ENCODE measurements around the gene PPP1R12C. TPM values are rescaled to one million over a fixed set of nuclear protein-coding genes. Genes with fewer than 3 reads are reported as not detected.

PPP1R12C gene
- total and polyA plus RNA-seq, 10 of the 15 experiments (the other 5 are each of a cell fraction or from before 2014, with no cell fraction given) = 1.4 to 84.7 (median 20.5) TPM

DNA sequence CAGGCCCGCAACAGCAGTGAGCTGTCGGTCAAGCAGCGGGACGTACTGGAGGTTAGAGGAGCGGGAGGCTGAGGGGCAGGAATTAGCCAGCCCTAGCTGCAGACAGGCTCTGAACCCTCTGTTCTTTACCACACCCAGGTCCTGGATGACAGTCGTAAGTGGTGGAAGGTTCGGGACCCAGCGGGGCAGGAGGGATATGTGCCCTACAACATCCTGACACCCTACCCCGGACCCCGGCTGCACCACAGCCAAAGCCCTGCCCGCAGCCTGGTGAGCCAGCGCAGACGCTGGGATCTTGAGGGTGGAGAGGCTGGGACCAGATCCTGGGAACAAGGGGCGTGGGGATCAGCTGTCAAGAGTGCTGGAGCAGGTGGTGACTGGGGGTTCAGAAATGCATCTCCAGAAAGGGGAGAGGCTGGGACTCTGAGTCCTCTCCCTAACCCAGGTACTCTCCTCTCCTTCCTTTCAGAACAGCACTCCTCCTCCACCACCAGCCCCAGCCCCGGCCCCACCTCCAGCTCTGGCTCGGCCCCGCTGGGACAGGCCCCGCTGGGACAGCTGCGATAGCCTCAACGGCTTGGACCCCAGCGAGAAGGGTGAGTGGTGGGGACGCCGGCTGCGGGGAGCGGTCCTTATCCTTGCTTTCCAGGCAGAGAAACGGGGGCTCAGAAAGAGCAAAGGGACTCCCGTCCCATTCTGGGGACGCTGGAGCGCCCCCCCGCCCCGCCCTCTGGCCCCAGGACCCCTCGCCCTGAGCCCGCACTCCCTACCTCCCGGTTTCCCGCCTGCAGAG is 31.3 kb downstream of the PPP1R12C start:
- 41% methylated on average over 23 of the region's 35 CpGs for WGBS (ENCODE audit: insufficient coverage, insufficient replicate concordance, low lambda C conversion rate, missing lambda C conversion rate)
- no peaks in the 10 kb centered on the region; the same call in 2 of the 3 replicates for H3K9me3 ChIP-seq (replicated peaks; ENCODE audit: control insufficient read depth, insufficient read depth, low read length)
- H3K9ac ChIP-seq (ENCODE audit: control insufficient read depth, insufficient read depth, low read length) = no peak overlapping the region
- ChIA-PET RAD21 (ENCODE audit: unreplicated experiment) (interaction anchor here (1.0 kb wide), 1 partner anchor 74 kb away, joined by 3 read pairs; no protein-coding TSS in a partner anchor), POLR2A (no interaction called here), SMC1A (ENCODE audit: uncharacterized antibody, unreplicated experiment) (interaction anchor here (1.9 kb wide), 1 partner anchor 28 kb away, joined by 4 read pairs; no protein-coding TSS in a partner anchor), CTCF (interaction anchor here (0.6 to 2.6 kb wide), 3 partner anchors 50 to 199 kb away, joined by 3 to 18 read pairs (median 11); no protein-coding TSS in a partner anchor)
- no peaks in the 10 kb centered on the region for H3K79me2 ChIP-seq (ENCODE audit: control insufficient read depth, insufficient read depth, low read length)
- H3K4me3 ChIP-seq = no peak overlapping the region
- peaks cover 4% of the 10 kb centered on the region; the same call in 1 of the 2 replicates for H3K4me1 ChIP-seq (ENCODE audit: control insufficient read depth, insufficient read depth, low read length)
- peaks cover 0 to 7% of the 10 kb centered on the region in 2 experiments; a peak in 2 of 4 replicates for H3K27me3 ChIP-seq (replicated peaks in 1 of 2; ENCODE audit: control insufficient read depth in 2 of 2, insufficient read depth in 2 of 2, low read length in 1 of 2)
- no peak overlapping the region for H2AFZ ChIP-seq (ENCODE audit: control insufficient read depth, low read depth, low read length)
- H3K4me2 ChIP-seq (ENCODE audit: control insufficient read depth, insufficient read depth) = no peak overlapping the region
- no peaks in the 10 kb centered on the region for H4K20me1 ChIP-seq (ENCODE audit: control insufficient read depth, insufficient read depth)
- no peaks in the 10 kb centered on the region; a peak in 1 of 4 replicates for H3K36me3 ChIP-seq (ENCODE audit: control insufficient read depth in 2 of 2, insufficient read depth in 2 of 2, low read length in 1 of 2)
- intact Hi-C loops (cut with micrococcal nuclease; ENCODE audit: unreplicated experiment) = no loop called here
- DNase-seq (ENCODE audit: low read depth, low spot score) = no peak
- H3K27ac ChIP-seq (ENCODE audit: control insufficient read depth, insufficient read depth) = no peak overlapping the region
- no peak for FAIRE-seq
- in situ Hi-C loops (cut with MboI) = no loop called here
- BruUV-seq (replicated peaks) = no TSS peak
- TF ChIP-seq ZNF384 (IDR thresholded peaks at IDR 0.05; ENCODE audit: borderline replicate concordance, low read depth, low read length) (no peak), YY1 (IDR thresholded peaks at IDR 0.05; ENCODE audit: low read depth, low read length) (no peak), TCF12 (IDR thresholded peaks at IDR 0.05; ENCODE audit: low read depth, low read length) (no peak), BRCA1 (IDR thresholded peaks at IDR 0.05; ENCODE audit: low read depth, low read length) (no peak), BCL3 (IDR thresholded peaks at IDR 0.05; ENCODE audit: borderline replicate concordance, insufficient read depth, low read depth, low read length, poor library complexity, severe bottlenecking) (no peak), E2F4 (IDR thresholded peaks at IDR 0.05; ENCODE audit: low read depth, low read length) (no peak), PRDM15 (CRISPR knock-in tag; IDR thresholded peaks at IDR 0.05) (no peak), MXI1 (IDR thresholded peaks at IDR 0.05; ENCODE audit: low read depth, low read length) (no peak), MLLT1 (IDR thresholded peaks at IDR 0.05) (no peak), HDAC2 (IDR thresholded peaks at IDR 0.05) (no peak), MTA3 (IDR thresholded peaks at IDR 0.05; ENCODE audit: borderline replicate concordance, low read length) (no peak), KAT2A (conservative IDR thresholded peaks at IDR 0.05; ENCODE audit: control insufficient read depth, low read depth, low read length) (no peak), NBN (IDR thresholded peaks at IDR 0.05) (no peak), POLR2A (IDR thresholded peaks at IDR 0.05; ENCODE audit: low read depth, low read length) (no peak), GATAD2B (conservative IDR thresholded peaks at IDR 0.05; ENCODE audit: low read depth) (no peak)
- no peak for ATAC-seq
